Smooth muscle cell (in vitro differentiated cells): ENCODE measurements around the gene OR12D1. TPM values are rescaled to one million over a fixed set of nuclear protein-coding genes. Genes with fewer than 3 reads are reported as not detected.

ENCODE experiments used
- DNase-seq: peaks from one replicate; lab custom pipeline; 2025; ENCODE audit not compliant: unreplicated experiment; lab: John Stamatoyannopoulos, UW
- H2AFZ ChIP-seq: fragments of 200-600 bp; sonication (generic); 2 replicates; pipeline ENCODE4 v1.6.0; 2016; ENCODE audit warnings: antibody characterized with exemption, low read depth, mild to moderate bottlenecking
- H3F3A ChIP-seq: fragments of 200-600 bp; sonication (generic); 2 replicates; pipeline ENCODE4 v1.6.0; 2017; ENCODE audit warnings: antibody characterized with exemption, low read depth
- H3K27ac ChIP-seq: fragments of 200-600 bp; sonication (generic); 2 replicates; pipeline ENCODE4 v1.5.1; 2016; ENCODE audit warnings: low read depth, mild to moderate bottlenecking
- H3K27me3 ChIP-seq: fragments of 200-600 bp; sonication (generic); 2 replicates; pipeline ENCODE4 v1.6.1; 2016; ENCODE audit warnings: low read depth, mild to moderate bottlenecking
- H3K36me3 ChIP-seq: fragments of 200-600 bp; sonication (generic); 2 replicates; pipeline ENCODE4 v1.5.1; 2016; ENCODE audit warnings: low read depth
- H3K4me1 ChIP-seq: fragments of 200-600 bp; sonication (generic); 2 replicates; pipeline ENCODE4 v1.5.1; 2016; ENCODE audit warnings: low read depth
- H3K4me2 ChIP-seq: fragments of 200-600 bp; sonication (generic); 2 replicates; pipeline ENCODE4 v1.6.0; 2016; ENCODE audit warnings: mild to moderate bottlenecking
- H3K4me3 ChIP-seq: fragments of 200-600 bp; sonication (generic); 2 replicates; pipeline ENCODE4 v1.5.1; 2016; ENCODE audit warnings: mild to moderate bottlenecking
- H3K79me2 ChIP-seq: fragments of 200-600 bp; sonication (generic); 2 replicates; pipeline ENCODE4 v1.6.0; 2016; ENCODE audit warnings: low read depth, mild to moderate bottlenecking
- H3K9ac ChIP-seq: fragments of 200-600 bp; sonication (generic); 2 replicates; pipeline ENCODE4 v1.6.0; 2016; ENCODE audit warnings: low read depth
- H3K9me3 ChIP-seq: fragments of 200-600 bp; sonication (generic); replicated peaks from 2 replicates; pipeline ENCODE4 v1.5.1; 2016; ENCODE audit warnings: low read depth
- H4K20me1 ChIP-seq: fragments of 200-600 bp; sonication (generic); 2 replicates; pipeline ENCODE4 v1.6.0; 2016; ENCODE audit warnings: low read depth
- WGBS: methylation state at CpG from one replicate; pipeline ENCODE4 v1.1.7; 2016; ENCODE audit warnings: low lambda C conversion rate; 5-methylcytosine and 5-hydroxymethylcytosine counted together
- polyA plus RNA-seq: library from polyadenylated mRNA; unstranded; fragments of >200 nt; fragmentation: Nextera tagmentation; extraction: Ambion mirVana; gene quantifications from 2 replicates; pipeline ENCODE4 v1.2.1, GENCODE V29; 2016
- total RNA-seq: library from RNA; depleted of rRNA; stranded (reverse); fragments of >200 nt; gene quantifications from 2 replicates; pipeline ENCODE4 v1.2.3, GENCODE V29; 2014
- TF ChIP-seq, protein P1 (sequence below): fragments of 200-600 bp; sonication (generic); IDR thresholded peaks from 2 replicates; pipeline ENCODE4 v1.5.1; 2017; ENCODE audit warnings: borderline replicate concordance, mild to moderate bottlenecking, antibody characterized with exemption; ENCODE audit not compliant: insufficient read depth, poor library complexity, severe bottlenecking

The OR12D1 gene
- total and polyA plus RNA-seq, 2 experiments from 2014 or later: not detected

DNA sequence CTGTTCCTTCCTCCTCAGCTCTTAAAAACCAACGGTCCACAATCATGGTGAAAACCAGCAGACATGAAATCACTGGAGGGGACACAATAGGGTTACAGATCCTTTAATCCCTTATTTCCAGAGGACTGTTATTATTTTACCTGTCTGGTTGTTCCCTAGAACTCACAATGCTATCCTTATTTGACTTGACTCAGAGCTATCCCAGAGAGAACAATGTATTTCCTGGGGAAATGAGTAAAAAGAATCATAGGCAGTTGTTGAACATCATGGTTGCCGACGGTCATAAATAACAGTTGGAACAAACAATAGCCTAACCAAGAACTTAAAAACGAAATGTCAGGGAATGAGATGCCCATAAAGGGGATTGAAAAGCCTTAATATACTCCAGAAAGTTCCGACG lies 51.5 kb downstream of the OR12D1 start:
- TF ChIP-seq, protein P1, sequence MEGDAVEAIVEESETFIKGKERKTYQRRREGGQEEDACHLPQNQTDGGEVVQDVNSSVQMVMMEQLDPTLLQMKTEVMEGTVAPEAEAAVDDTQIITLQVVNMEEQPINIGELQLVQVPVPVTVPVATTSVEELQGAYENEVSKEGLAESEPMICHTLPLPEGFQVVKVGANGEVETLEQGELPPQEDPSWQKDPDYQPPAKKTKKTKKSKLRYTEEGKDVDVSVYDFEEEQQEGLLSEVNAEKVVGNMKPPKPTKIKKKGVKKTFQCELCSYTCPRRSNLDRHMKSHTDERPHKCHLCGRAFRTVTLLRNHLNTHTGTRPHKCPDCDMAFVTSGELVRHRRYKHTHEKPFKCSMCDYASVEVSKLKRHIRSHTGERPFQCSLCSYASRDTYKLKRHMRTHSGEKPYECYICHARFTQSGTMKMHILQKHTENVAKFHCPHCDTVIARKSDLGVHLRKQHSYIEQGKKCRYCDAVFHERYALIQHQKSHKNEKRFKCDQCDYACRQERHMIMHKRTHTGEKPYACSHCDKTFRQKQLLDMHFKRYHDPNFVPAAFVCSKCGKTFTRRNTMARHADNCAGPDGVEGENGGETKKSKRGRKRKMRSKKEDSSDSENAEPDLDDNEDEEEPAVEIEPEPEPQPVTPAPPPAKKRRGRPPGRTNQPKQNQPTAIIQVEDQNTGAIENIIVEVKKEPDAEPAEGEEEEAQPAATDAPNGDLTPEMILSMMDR: no peak

More for the DNA sequence above, 51.5 kb downstream of the OR12D1 start:
- H3K27me3 ChIP-seq: no peaks in the 10 kb centered on the region
- no peaks in the 10 kb centered on the region for H4K20me1 ChIP-seq
- no peak overlapping the region for H2AFZ ChIP-seq
- H3K9ac ChIP-seq: no peak overlapping the region
- H3K4me2 ChIP-seq: no peak overlapping the region
- no peak for DNase-seq
- H3K36me3 ChIP-seq: no peaks in the 10 kb centered on the region
- no peaks in the 10 kb centered on the region for H3K4me1 ChIP-seq
- H3F3A ChIP-seq: no peaks in the 10 kb centered on the region
- H3K9me3 ChIP-seq: no peaks in the 10 kb centered on the region
- H3K79me2 ChIP-seq: no peaks in the 10 kb centered on the region
- H3K27ac ChIP-seq: no peak overlapping the region
- WGBS: 79% methylated on average over 6 of the region's 6 CpGs
- no peak overlapping the region for H3K4me3 ChIP-seq

Other genes starting within 250 kb of the OR12D1 start
- not detected in 2 replicates for gene OR2J2, start 244.0 kb upstream of the OR12D1 start, total RNA-seq
- gene OR2J2, start 244.0 kb upstream of the OR12D1 start, polyA plus RNA-seq: not detected in 2 replicates
- not detected in 2 replicates for gene OR14J1, start 113.2 kb upstream of the OR12D1 start, total RNA-seq
- gene OR14J1, start 113.2 kb upstream of the OR12D1 start, polyA plus RNA-seq: not detected in 2 replicates
- gene OR5V1, start 46.1 kb upstream of the OR12D1 start, total RNA-seq: not detected in 2 replicates
- gene OR5V1, start 46.1 kb upstream of the OR12D1 start, polyA plus RNA-seq: not detected in 2 replicates
- not detected in 2 replicates for gene OR12D3, start 39.6 kb upstream of the OR12D1 start, total RNA-seq
- gene OR12D3, start 39.6 kb upstream of the OR12D1 start, polyA plus RNA-seq: not detected in 2 replicates
- not detected in 2 replicates for gene OR12D2, start 19.3 kb upstream of the OR12D1 start, total RNA-seq
- gene OR12D2, start 19.3 kb upstream of the OR12D1 start, polyA plus RNA-seq: not detected in 2 replicates
- not detected in 2 replicates for gene OR10C1, start 24.4 kb downstream of the OR12D1 start, total RNA-seq
- not detected in 2 replicates for gene OR10C1, start 24.4 kb downstream of the OR12D1 start, polyA plus RNA-seq
- not detected in 2 replicates for gene OR11A1, start 42.1 kb downstream of the OR12D1 start, total RNA-seq
- not detected in 2 replicates for gene OR11A1, start 42.1 kb downstream of the OR12D1 start, polyA plus RNA-seq
- not detected in 2 replicates for gene OR2H1, start 42.2 kb downstream of the OR12D1 start, total RNA-seq
- not detected in 2 replicates for gene OR2H1, start 42.2 kb downstream of the OR12D1 start, polyA plus RNA-seq
- not detected in 2 replicates for gene MAS1L, start 73.0 kb downstream of the OR12D1 start, total RNA-seq
- not detected in 2 replicates for gene MAS1L, start 73.0 kb downstream of the OR12D1 start, polyA plus RNA-seq
- gene UBD, start 144.8 kb downstream of the OR12D1 start, total RNA-seq: not detected in 2 replicates
- gene UBD, start 144.8 kb downstream of the OR12D1 start, polyA plus RNA-seq: 0.38 and 0.60 TPM in 2 replicates
- not detected in 2 replicates for gene OR2H2, start 170.2 kb downstream of the OR12D1 start, total RNA-seq
- 0.19 TPM in 1 of 2 replicates, not detected in the other for gene OR2H2, start 170.2 kb downstream of the OR12D1 start, polyA plus RNA-seq
- 26.0 and 43.9 TPM in 2 replicates for gene GABBR1, start 218.3 kb downstream of the OR12D1 start, total RNA-seq
- gene GABBR1, start 218.3 kb downstream of the OR12D1 start, polyA plus RNA-seq: 13.2 and 24.0 TPM in 2 replicates
- not detected in 2 replicates for gene MOG, start 242.2 kb downstream of the OR12D1 start, total RNA-seq
- gene MOG, start 242.2 kb downstream of the OR12D1 start, polyA plus RNA-seq: not detected in 2 replicates